Activated T-cell treated with anti-CD3 and anti-CD28 coated beads, Interleukin-2, amount 50 U/mL, for 4 hours (primary cell): ENCODE results near the gene HTR5A. TPM values are rescaled to one million over a fixed set of nuclear protein-coding genes. Genes with fewer than 3 reads are reported as not detected.

Experiments used
- total RNA-seq, 3 donors: library from RNA; stranded (reverse); gene quantifications; one replicate each; pipeline ENCODE4 v1.2.1, GENCODE V29; 2021

The HTR5A gene
- total RNA-seq, 3 donors from 2014 or later = not detected

Other genes starting within 250 kb of the HTR5A start
- gene PAXIP1, start 67.2 kb upstream of the HTR5A start, total RNA-seq = 10 to 100 TPM; 25.5 to 26.5 (median 26.2) TPM
- 10 to 100 TPM; 46.9 to 58.1 (median 47.9) TPM for gene INSIG1, start 227.6 kb downstream of the HTR5A start, total RNA-seq